NCI-H1092 (cell line): ENCODE results near the gene TBCK.
"Not testable (repeated sequence)": the region's sequence is repeated elsewhere in the genome, so short reads cannot be mapped to it uniquely, and the experiment has no call there.

Source experiments
- DNase-seq: peaks from one replicate; lab custom pipeline; 2025; lab: John Stamatoyannopoulos, UW

Gene TBCK

DNA sequence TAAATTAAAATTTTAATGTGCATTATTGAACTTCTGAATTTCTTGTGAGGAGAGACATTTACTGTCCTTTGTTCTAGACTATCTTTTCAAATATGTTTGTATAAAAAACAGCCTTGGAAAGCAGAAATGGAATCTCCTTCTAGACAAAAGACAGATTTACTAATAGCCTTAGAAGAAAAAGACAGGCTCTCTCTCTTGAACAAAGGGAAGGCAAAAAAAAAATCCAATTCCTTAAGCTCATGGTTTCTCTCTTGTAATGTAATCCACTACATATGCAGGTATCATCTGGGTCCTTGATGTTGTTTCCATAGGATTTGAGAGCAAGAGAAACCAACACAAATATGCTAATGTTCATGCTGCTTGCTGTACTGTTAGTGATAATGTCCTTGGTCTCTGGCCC lies 106.0 kb downstream of the TBCK start:
- no peak for DNase-seq

GRCh38 chr4:106208481-106209460 lies 107.2 kb downstream of the TBCK start:
- DNase-seq, result no peak

DNA sequence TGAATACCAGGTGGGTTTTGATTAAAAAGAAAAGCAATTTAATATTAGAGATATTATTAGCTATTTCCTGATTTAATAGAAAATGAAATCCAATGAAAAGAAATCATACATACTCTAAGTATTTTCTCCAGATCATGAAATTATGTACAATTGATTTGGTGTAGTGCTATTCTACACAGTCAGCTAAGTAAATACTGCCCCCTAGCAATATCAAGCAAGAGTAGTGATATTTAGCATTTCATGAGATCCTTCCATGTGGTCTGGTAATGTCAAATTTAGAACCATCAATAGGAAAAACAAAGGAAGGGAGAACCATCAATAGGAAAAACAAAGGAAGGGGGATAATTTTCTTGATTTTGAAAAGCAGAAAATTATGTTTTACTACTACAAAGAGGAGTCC lies 114.6 kb downstream of the TBCK start:
- DNase-seq, result no peak

DNA sequence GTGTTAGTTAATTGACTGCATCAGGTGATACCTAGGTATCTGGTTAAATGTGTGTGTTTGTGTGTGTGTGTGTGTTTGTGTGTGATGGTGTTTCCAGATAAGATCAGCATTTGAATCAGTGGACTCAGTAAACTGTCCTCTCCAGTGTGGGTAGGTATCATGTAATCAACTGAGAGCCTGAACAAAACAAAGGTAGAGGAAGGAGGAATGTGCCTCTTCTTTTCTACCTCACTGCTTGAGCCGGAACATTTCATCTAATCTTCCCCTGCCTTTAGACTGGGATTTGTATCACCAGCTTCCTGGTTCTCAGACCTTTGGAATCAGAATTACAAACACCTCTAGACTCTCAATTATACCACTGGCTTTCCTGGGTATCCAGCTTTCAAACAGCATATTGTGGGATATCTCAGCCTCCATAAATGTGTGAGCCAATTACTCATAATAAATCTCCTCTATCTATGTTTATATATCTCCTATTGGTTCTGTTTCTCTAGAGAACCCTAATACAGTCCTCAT lies 120.5 kb downstream of the TBCK start:
- no peak for DNase-seq

DNA sequence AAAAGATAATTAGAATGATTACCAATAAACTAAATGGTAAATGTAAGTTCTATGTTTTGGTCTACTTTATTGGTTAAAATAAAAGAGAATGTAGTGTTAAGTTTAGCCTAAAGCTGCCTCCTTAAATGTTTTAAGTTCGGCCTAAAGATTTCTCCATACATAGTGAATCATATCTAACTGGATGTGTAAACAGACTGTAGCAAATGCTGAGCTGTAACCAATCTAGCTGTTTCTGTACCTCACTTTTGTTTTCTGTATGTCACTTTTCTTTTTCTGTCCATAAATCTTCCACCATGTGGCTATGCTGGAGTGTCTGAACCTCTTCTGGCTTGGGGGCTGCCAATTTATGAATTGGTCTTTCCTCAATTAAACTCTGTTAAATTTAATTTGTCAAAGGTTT lies 121.2 kb downstream of the TBCK start:
- DNase-seq, result no peak

DNA sequence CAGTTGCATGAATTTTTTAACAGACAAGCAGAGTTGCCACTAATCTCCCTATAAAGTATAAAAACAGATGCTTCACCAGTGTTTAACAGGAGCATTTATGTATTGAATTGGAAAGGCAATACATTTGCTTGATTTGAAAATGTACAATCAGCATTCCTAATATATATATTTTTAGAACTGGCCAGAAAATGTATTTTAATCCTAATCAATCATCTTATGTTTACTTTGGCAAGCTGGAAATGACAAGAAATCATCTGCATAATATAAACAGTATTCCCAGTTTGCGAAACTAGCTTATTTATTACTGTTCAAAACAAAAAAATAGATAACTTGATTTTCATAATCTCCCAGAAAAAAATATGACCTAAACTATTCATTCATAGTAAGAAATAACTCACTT lies 123.9 kb downstream of the TBCK start:
- no peak for DNase-seq

GRCh38 chr4:106186201-106186600 lies 129.8 kb downstream of the TBCK start:
- no peak for DNase-seq

- no peak for DNase-seq
Measured at GRCh38 chr4:106183551-106183950, 132.5 kb downstream of the TBCK start.

- no peak for DNase-seq
Measured at GRCh38 chr4:106172861-106173260, 143.1 kb downstream of the TBCK start.

- no peak for DNase-seq
Measured at GRCh38 chr4:106165351-106166010, 150.5 kb downstream of the TBCK start.

DNA sequence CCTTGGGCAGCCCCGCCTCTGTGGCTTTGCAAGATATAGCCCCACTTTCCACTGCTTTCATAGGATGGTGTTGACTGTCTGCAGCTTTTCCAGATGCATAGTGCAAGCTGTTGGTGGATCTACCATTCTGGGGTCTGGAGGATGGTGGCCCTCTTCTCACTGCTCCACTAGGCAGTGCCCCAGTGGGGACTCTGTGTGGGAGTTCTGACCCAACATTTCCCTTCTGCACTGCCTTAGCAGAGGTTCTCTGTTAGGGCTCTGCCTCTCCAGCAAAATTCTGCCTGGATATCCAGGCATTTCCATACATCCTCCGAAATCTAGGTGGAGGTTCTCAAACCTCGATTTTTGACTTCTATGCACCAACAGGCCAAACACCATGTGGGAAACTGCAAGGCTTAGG lies 153.7 kb downstream of the TBCK start:
- no peak for DNase-seq

DNA sequence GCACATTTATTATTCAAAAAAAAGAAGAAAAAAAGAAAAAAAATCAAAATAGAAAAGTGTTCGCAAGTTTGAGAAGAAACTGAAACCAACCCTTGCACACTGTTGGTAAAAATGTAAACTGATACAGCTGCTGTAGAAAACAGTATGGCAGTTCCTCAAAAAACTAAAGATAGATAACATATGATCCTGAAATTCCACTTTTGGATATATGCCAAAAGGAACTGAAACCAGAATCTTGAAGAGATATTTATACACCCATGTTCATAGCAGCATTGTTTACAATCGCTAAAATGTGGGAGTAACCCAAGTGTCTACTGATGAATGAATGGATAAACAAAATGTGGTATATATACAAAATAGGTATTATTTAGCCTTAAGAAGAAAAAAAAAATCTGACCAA lies 155.4 kb downstream of the TBCK start:
- DNase-seq, result no peak

- DNase-seq, result no peak
Measured at GRCh38 chr4:106149911-106150310, 166.1 kb downstream of the TBCK start.

DNA sequence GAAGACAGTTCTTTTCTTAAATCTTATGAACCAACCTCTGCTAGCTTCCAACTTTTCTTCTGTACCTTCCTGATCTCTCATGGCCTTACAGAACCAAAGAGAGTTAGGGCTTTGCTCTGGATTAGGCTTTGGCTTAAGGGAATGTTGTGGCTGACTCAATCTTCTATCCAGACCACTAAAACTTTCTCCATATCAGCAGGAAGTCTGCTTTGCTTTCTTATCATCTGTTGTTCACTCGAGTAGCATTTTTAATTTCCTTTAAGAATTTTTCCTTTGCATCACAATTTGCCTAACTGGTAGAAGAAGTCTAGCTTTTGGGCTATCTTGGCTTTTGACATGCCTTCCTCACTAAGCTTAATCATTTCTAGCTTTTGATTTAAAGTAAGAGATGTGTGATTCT lies 167.0 kb downstream of the TBCK start:
- no peak for DNase-seq

GRCh38 chr4:106142616-106143127 lies 173.3 kb downstream of the TBCK start:
- no peak for DNase-seq

DNA sequence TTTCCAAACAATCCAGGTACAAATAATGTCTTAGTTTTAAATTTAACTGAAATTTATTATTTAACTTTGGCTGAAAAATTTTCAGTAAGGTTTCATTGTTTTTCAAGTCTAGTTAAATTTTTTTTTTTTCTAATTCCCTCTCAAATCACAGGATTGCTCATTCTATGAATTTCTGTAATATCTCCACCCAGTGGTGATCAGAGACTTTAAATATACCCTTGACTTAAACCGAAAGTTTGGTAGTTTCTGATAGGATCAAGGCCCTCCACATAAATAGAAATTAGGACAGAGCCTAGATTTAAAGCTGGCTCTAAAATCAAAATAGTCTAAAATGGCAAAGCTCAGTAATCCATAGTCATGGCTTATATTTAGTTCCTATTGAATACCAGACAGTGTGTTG lies 175.4 kb downstream of the TBCK start:
- no peak for DNase-seq

GRCh38 chr4:106136777-106137331 lies 179.2 kb downstream of the TBCK start:
- no peak for DNase-seq

- no peak for DNase-seq
Measured at GRCh38 chr4:106132045-106132444, 184.0 kb downstream of the TBCK start.

DNA sequence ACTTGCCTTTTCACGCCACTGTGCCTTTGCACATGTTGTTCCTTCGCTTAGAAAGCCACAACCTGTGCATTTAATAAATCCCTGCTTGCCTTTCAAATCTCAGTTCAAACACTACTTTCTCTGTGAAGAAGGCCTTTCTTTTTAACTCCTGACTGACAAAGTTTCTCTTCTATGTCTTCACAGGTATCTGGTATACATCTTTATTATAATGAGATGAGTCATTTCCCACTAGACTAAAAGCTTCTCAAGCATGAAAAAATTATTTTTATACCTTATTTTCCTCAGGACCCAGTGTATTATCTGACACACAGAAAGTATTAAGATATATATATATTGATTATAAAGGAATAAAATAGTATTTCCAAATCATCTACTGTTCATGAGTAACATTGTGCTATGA lies 189.9 kb downstream of the TBCK start:
- DNase-seq, result no peak

DNA sequence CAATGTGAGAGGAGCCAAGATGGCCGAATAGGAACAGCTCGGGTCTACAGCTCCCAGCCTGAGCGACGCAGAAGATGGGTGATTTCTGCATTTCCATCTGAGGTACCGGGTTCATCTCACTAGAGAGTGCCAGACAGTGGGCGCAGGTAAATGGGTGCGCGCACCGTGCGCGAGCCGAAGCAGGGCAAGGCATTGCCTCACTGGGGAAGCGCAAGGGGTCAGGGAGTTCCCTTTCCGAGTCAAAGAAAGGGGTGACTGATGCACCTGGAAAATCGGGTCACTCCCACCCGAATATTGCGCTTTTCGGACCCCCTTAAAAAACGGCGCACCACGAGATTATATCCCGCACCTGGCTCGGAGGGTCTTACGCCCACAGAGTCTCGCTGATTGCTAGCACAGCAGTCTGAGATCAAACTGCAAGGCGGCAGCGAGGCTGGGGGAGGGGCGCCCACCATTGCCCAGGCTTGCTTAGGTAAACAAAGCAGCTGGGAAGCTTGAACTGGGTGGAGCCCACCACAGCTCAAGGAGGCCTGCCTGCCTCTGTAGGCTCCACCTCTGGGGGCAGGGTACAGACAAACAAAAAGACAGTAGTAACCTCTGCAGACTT lies 196.0 kb downstream of the TBCK start:
- not testable (repeated sequence) for DNase-seq

GRCh38 chr4:106116025-106116424 lies 200.0 kb downstream of the TBCK start:
- no peak for DNase-seq

DNA sequence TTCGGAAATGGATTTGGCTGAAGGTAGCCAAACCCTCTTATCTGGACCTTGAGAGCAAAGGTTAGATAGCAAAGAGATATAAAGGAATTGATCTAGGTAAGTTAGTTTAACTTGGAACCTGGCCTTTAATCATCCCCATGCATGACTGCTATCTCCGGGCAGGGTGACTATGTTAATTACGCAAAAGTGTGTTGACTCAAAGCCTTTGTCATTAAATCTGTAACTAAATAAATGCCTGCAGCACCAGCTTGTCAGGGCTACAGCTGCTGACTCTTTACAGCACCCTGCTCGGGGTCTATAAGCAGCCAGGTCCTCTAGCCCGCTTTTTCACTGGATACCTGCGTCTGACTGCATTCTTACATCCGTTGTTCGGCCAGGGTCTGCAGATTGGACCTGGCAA lies 201.7 kb downstream of the TBCK start:
- no peak for DNase-seq
